ENCODE results near the gene PNPO.

- TF ChIP-seq CTCF (IDR thresholded peaks at IDR 0.05; ENCODE audit: borderline replicate concordance, extremely low read depth, low read length, poor library complexity, severe bottlenecking) (no peak), EZH2 (IDR thresholded peaks at IDR 0.05; ENCODE audit: borderline replicate concordance, low read depth, low read length, severe bottlenecking) (no peak)
Observed at GRCh38 chr17:47989700-47990099, 48.3 kb downstream of the PNPO start.
